K562 (cell line): ENCODE results near the gene CXCL14. TPM values are rescaled to one million over a fixed set of nuclear protein-coding genes. Genes with fewer than 3 reads are reported as not detected.

Experiments
- ATAC-seq: fragments of 200-7000 bp; cut with Tn5 transposase; 3 replicates; pipeline ENCODE4 v1.9.1; 2020; ENCODE audit warnings: moderate library complexity
- BruUV-seq: library from RNA; stranded (reverse); fragments of 400-500 nt; replicated peaks from 2 replicates; lab custom pipeline; 2021; lab: Mats Ljungman, UMichigan
- CTCF ChIA-PET: fragments of 300-600 bp; formaldehyde crosslinking; extraction: SDS; loops from one replicate; lab custom pipeline; 2021; ENCODE audit warnings: low intra/inter-chr PET ratio; lab: Yijun Ruan, JAX
- POLR2A ChIA-PET: fragments of 300-600, 350-650 bp; sonication (Branson Sonifier 250); formaldehyde crosslinking; extraction: SDS; loops from one replicate; lab custom pipeline; 2021; ENCODE audit warnings: antibody characterized with exemption, inconsistent platforms; lab: Yijun Ruan, JAX
- DNase-seq, 4 experiments: peaks; one replicate each; pipeline versions ENCODE4 v3.0.0 to v3.0.0-alpha.2; 2011 to 2018; ENCODE audit warnings: low spot score in 3 of 4, mixed read lengths in 3 of 4; ENCODE audit errors: extremely low read depth in 1 of 4
- FAIRE-seq: peaks from 2 replicates; lab custom pipeline; 2011; peaks lifted over from hg19 to GRCh38; lab: Jason Lieb, UNC
- H2AFZ ChIP-seq: 2 replicates; pipeline ENCODE4 v1.6.0; 2011; ENCODE audit warnings: low read depth, low read length, control low read depth, inconsistent platforms
- H3K27ac ChIP-seq: fragments of 200-600 bp; 3 replicates; pipeline ENCODE4 v1.8.0; 2011; ENCODE audit warnings: low read depth, mild to moderate bottlenecking, control low read depth, inconsistent platforms, low read length, moderate library complexity, mixed read lengths; ENCODE audit errors: extremely low read depth
- H3K27me3 ChIP-seq, 2 experiments: fragments of 300-600 bp in 1 of 2; 2 replicates in 1 of 2; 3 replicates in 1 of 2; pipeline versions ENCODE4 v1.6.0 to v1.8.0; 2011; ENCODE audit warnings: inconsistent platforms in 2 of 2, low read length in 2 of 2, mild to moderate bottlenecking in 1 of 2, mixed read lengths in 1 of 2, moderate library complexity in 1 of 2; ENCODE audit not compliant: control insufficient read depth in 2 of 2, insufficient read depth in 2 of 2
- H3K36me3 ChIP-seq: fragments of 300-600 bp; 3 replicates; pipeline ENCODE4 v1.8.0; 2011; ENCODE audit warnings: mild to moderate bottlenecking, low read length, inconsistent platforms; ENCODE audit not compliant: control insufficient read depth, insufficient read depth
- H3K4me1 ChIP-seq, 2 experiments: fragments of 200-600 bp in 1 of 2; replicated peaks in 1 of 2; 2 replicates in 1 of 2; 3 replicates in 1 of 2; pipeline versions ENCODE4 v1.5.1 to v1.8.0; 2011; ENCODE audit warnings: inconsistent platforms in 2 of 2, low read length in 2 of 2, mild to moderate bottlenecking in 1 of 2, mixed read lengths in 1 of 2, moderate library complexity in 1 of 2; ENCODE audit not compliant: control insufficient read depth in 2 of 2, insufficient read depth in 2 of 2
- H3K4me2 ChIP-seq: 2 replicates; pipeline ENCODE4 v1.6.1; 2011; ENCODE audit warnings: low read length, control low read depth, inconsistent platforms, mixed read lengths; ENCODE audit not compliant: insufficient read depth
- H3K4me3 ChIP-seq: fragments of 200-600 bp; sonication (generic), shearing (Covaris generic); 2 replicates; pipeline ENCODE4 v1.5.1; 2016; ENCODE audit warnings: control low read depth, inconsistent platforms
- H3K79me2 ChIP-seq: fragments of 200-600 bp; 3 replicates; pipeline ENCODE4 v1.8.0; 2011; ENCODE audit warnings: low read length, inconsistent platforms; ENCODE audit not compliant: control insufficient read depth, insufficient read depth
- H3K9ac ChIP-seq, 2 experiments: 2 replicates each; pipeline versions ENCODE4 v1.6.0 to v1.6.1; 2011; ENCODE audit warnings: low read depth in 2 of 2, low read length in 2 of 2, control low read depth in 1 of 2, inconsistent platforms in 1 of 2, mild to moderate bottlenecking in 1 of 2, mixed read lengths in 1 of 2; ENCODE audit not compliant: insufficient read depth in 1 of 2
- H3K9me1 ChIP-seq: one replicate; pipeline ENCODE4 v1.6.0; 2011; ENCODE audit warnings: inconsistent platforms, mild to moderate bottlenecking, low read length, moderate library complexity; ENCODE audit not compliant: control insufficient read depth, insufficient read depth
- H3K9me3 ChIP-seq: replicated peaks from 2 replicates; pipeline ENCODE4 v1.5.1; 2011; ENCODE audit warnings: low read depth, low read length, inconsistent platforms; ENCODE audit not compliant: control insufficient read depth, insufficient read depth
- H4K20me1 ChIP-seq: replicated peaks from 2 replicates; pipeline ENCODE4 v1.6.1; 2011; ENCODE audit warnings: low read length, inconsistent platforms, mixed read lengths; ENCODE audit not compliant: control insufficient read depth, insufficient read depth
- ATF6 ChIP-seq: sonication (generic); formaldehyde crosslinking; IDR thresholded peaks from 2 replicates; pipeline ENCODE4 v1.4.0; 2020; ENCODE audit warnings: mild to moderate bottlenecking, missing genetic modification reagents
- ELK1 ChIP-seq: sonication (generic); formaldehyde crosslinking; IDR thresholded peaks from 2 replicates; pipeline ENCODE4 v1.8.1; 2022; ENCODE audit warnings: missing genetic modification reagents
- HMBOX1 ChIP-seq: sonication (generic); IDR thresholded peaks from 2 replicates; pipeline ENCODE4 v1.6.1; 2016
- HNRNPK ChIP-seq: fragments of 200-400 bp; formaldehyde crosslinking; IDR thresholded peaks from one replicate; pipeline ENCODE4 v1.6.1; 2018; ENCODE audit warnings: mild to moderate bottlenecking, low read depth, low read length; ENCODE audit not compliant: poor library complexity, severe bottlenecking
- SPI1 ChIP-seq: IDR thresholded peaks from 2 replicates; pipeline ENCODE4 v1.6.1; 2011; ENCODE audit warnings: low read depth, low read length, control low read depth, borderline replicate concordance
- SRSF7 ChIP-seq: fragments of 200-400 bp; formaldehyde crosslinking; optimal IDR thresholded peaks from 2 replicates; pipeline ENCODE3; 2017; ENCODE audit warnings: mild to moderate bottlenecking, low read depth, low read length
- USF2 ChIP-seq: sonication (generic); formaldehyde crosslinking; IDR thresholded peaks from 2 replicates; pipeline ENCODE4 v1.5.0; 2020; ENCODE audit warnings: missing genetic modification reagents
- ZNF584 ChIP-seq: fragments of 200-800 bp; sonication (Bioruptor generic); IDR thresholded peaks from 2 replicates; pipeline ENCODE4 v1.6.1; 2016; ENCODE audit warnings: low read depth, mild to moderate bottlenecking, missing genetic modification characterization, missing compliant biosample characterization
- WGBS: fragments of 100-300 bp; shearing (Covaris generic); methylation state at CpG from one replicate; pipeline ENCODE4 v1.1.6; 2016; ENCODE audit warnings: low coverage, mixed read lengths; ENCODE audit not compliant: insufficient coverage; ENCODE audit errors: missing lambda C conversion rate; 5-methylcytosine and 5-hydroxymethylcytosine counted together
- in situ Hi-C: fragments of 300-500 bp; cut with MboI; formaldehyde crosslinking; loops from 4 replicates; pipeline ENCODE4 v1.15.0; 2018; ENCODE audit warnings: inconsistent platforms, mixed read lengths
- intact Hi-C: fragments of 100-400 bp; cut with micrococcal nuclease; formaldehyde crosslinking; loops from 2 replicates; pipeline ENCODE4 v1.14.2; 2022
- polyA plus RNA-seq, 8 experiments: library from polyadenylated mRNA; depleted of rRNA in 4 of 8; stranded (reverse) in 5 of 8; unstranded in 3 of 8; fragments of >200 nt; fragmentation: Nextera tagmentation in 2 of 8; fragmentation: Illumina TruSeq in 1 of 8; extraction: Ambion mirVana in 2 of 8; extraction: Trizol in 1 of 8; gene quantifications; 2 replicates each; pipeline versions ENCODE4 v1.2.1 to v1.2.3, GENCODE V29; 2011 to 2014; ENCODE audit warnings: inconsistent platforms in 1 of 8, missing spikeins in 1 of 8
- total RNA-seq, 7 experiments: library from RNA; depleted of rRNA in 6 of 7; stranded (reverse); fragments of >200 nt in 6 of 7; fragmentation: Illumina TruSeq in 2 of 7; extraction: Trizol in 2 of 7; gene quantifications; 2 replicates each; pipeline versions ENCODE4 v1.2.1 to v1.2.3, GENCODE V29; 2011 to 2021; ENCODE audit warnings: low replicate concordance in 1 of 7

The CXCL14 gene
- total and polyA plus RNA-seq, 9 of the 15 experiments (the other 6 are each of a cell fraction or from before 2014, with no cell fraction given): not detected

GRCh38 chr5:135601466-135601865 is 22.7 kb upstream of the CXCL14 start:
- CTCF ChIA-PET: no interaction called here
- H2AFZ ChIP-seq: peak overlapping the region; percentile 28
- FAIRE-seq (no peak), DNase-seq (no peak), ATAC-seq (no peak)
- no TSS peak for BruUV-seq
- H4K20me1 ChIP-seq: no peaks in the 10 kb centered on the region
- no peak overlapping the region for H3K4me3 ChIP-seq
- no peak overlapping the region for H3K4me2 ChIP-seq
- no peaks in the 10 kb centered on the region for H3K9me3 ChIP-seq
- TF ChIP-seq SRSF7: no peak
- TF ChIP-seq USF2: peak; percentile 37; the same call in 1 of the 2 replicates
- H3K9ac ChIP-seq: no peak overlapping the region
- POLR2A ChIA-PET: interaction anchor here (0.7 kb wide), 2 partner anchors 11 to 533 kb away, joined by 3 to 4 read pairs; no protein-coding TSS in a partner anchor
- no peaks in the 10 kb centered on the region for H3K79me2 ChIP-seq
- no peaks in the 10 kb centered on the region for H3K36me3 ChIP-seq
- in situ Hi-C loops (no loop called here), intact Hi-C loops (no loop called here)
- H3K27me3 ChIP-seq: 0 out of 5 replicates have a peak, but pooled peaks cover 0 to 3% of the 10 kb centered on the region in 2 experiments
- no peaks in the 10 kb centered on the region for H3K9me1 ChIP-seq
- 18% methylated on average over 3 of the region's 3 CpGs for WGBS
- H3K27ac ChIP-seq: no peak overlapping the region
- H3K4me1 ChIP-seq: peaks cover 0 to 5% of the 10 kb centered on the region in 2 experiments; a peak in 2 of 5 replicates

GRCh38 chr5:135600971-135601381 is 22.2 kb upstream of the CXCL14 start:
- intact Hi-C loops: no loop called here
- Histone ChIP-seq H3K27me3 (peaks cover 0 to 6% of the 10 kb centered on the region in 2 experiments; a peak in 1 of 5 replicates), H3K36me3 (no peaks in the 10 kb centered on the region), H3K27ac (no peak overlapping the region), H3K4me1 (peaks cover 0 to 5% of the 10 kb centered on the region in 2 experiments; a peak in 2 of 5 replicates), H3K9me1 (no peaks in the 10 kb centered on the region), H4K20me1 (no peaks in the 10 kb centered on the region), H3K9me3 (no peaks in the 10 kb centered on the region), H3K4me2 (no peak overlapping the region), H3K9ac (no peak overlapping the region), H2AFZ (peak overlapping the region; percentile 28), H3K4me3 (no peak overlapping the region), H3K79me2 (no peaks in the 10 kb centered on the region)
- under 1% methylated on average over 6 of the region's 6 CpGs for WGBS
- ATAC-seq (peak; percentile 86), DNase-seq (peak in 2 of 4 experiments; percentile 39 to 44), FAIRE-seq (peak; percentile 83)
- in situ Hi-C loops: no loop called here
- no TSS peak for BruUV-seq
- CTCF ChIA-PET: no interaction called here
- POLR2A ChIA-PET: interaction anchor here (0.6 to 0.7 kb wide), 2 partner anchors 11 to 34 kb away, joined by 3 to 4 read pairs; no protein-coding TSS in a partner anchor
- no peak for TF ChIP-seq ATF6
- TF ChIP-seq HMBOX1: peak; percentile 77
- no peak for TF ChIP-seq HNRNPK
- no peak for TF ChIP-seq ELK1 (CRISPR knock-in tag)
- 0 out of 2 replicates have a peak, but pooled peaks have one; percentile 46 for TF ChIP-seq ZNF584 (CRISPR knock-in tag)
- peak; percentile 83 for TF ChIP-seq SPI1
